ENCODE results near the gene ICA1. TPM values are rescaled to one million over a fixed set of nuclear protein-coding genes. Genes with fewer than 3 reads are reported as not detected.

Gene ICA1
- total and polyA plus RNA-seq, 2 donors (not counting 3 experiments of a cell fraction or from before 2014, with no cell fraction given), result 19.0 to 47.1 TPM

DNA sequence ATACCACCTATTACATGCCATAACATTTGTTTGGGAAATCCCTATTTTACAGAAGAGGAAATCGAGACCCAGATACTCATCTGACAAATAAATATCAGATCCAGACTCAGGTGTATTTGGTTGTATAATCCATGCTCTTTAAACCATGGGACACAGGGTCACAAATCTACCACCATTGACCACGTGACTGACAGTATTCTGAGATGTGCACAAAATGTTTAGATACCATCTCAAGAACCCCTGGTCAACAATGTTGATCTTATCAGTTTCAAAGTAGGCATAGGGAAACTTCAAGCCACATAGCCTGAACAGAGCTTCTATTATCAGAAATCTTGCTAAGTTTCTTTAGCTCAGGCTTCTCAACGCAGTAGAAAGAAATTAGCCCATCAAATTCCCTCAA is 93.6 kb downstream of the ICA1 start:
- intact Hi-C loops (cut with micrococcal nuclease), result no loop called here
- TF ChIP-seq, protein P1, sequence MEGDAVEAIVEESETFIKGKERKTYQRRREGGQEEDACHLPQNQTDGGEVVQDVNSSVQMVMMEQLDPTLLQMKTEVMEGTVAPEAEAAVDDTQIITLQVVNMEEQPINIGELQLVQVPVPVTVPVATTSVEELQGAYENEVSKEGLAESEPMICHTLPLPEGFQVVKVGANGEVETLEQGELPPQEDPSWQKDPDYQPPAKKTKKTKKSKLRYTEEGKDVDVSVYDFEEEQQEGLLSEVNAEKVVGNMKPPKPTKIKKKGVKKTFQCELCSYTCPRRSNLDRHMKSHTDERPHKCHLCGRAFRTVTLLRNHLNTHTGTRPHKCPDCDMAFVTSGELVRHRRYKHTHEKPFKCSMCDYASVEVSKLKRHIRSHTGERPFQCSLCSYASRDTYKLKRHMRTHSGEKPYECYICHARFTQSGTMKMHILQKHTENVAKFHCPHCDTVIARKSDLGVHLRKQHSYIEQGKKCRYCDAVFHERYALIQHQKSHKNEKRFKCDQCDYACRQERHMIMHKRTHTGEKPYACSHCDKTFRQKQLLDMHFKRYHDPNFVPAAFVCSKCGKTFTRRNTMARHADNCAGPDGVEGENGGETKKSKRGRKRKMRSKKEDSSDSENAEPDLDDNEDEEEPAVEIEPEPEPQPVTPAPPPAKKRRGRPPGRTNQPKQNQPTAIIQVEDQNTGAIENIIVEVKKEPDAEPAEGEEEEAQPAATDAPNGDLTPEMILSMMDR (IDR thresholded peaks at IDR 0.05; ENCODE audit: extremely low read depth in 1 of 2, insufficient read depth in 1 of 2, low read depth in 1 of 2, low read length in 2 of 2), result no peak
- TF ChIP-seq EZH2 (IDR thresholded peaks at IDR 0.05; ENCODE audit: borderline replicate concordance, low read depth, low read length, severe bottlenecking) (no peak), MAX (IDR thresholded peaks at IDR 0.05; ENCODE audit: insufficient read depth, insufficient read length) (no peak), POLR2A (IDR thresholded peaks at IDR 0.05; ENCODE audit: low read depth, low read length) (no peak), JUN (IDR thresholded peaks at IDR 0.05; ENCODE audit: borderline replicate concordance, insufficient read depth, insufficient read length, low read depth) (no peak), FOS (IDR thresholded peaks at IDR 0.05; ENCODE audit: borderline replicate concordance, insufficient read depth, low read length) (no peak), GATA2 (IDR thresholded peaks at IDR 0.05; ENCODE audit: insufficient read depth, insufficient read length, low read depth, low read length) (no peak), MYC (IDR thresholded peaks at IDR 0.05; ENCODE audit: low read depth, low read length) (no peak), POLR2AphosphoS5 (IDR thresholded peaks at IDR 0.05; ENCODE audit: insufficient read depth, low read depth, low read length) (no peak)
- Histone ChIP-seq H3K9ac (replicated peaks; ENCODE audit: extremely low read depth, insufficient read depth, low read length) (no peak overlapping the region), H3K4me1 (ENCODE audit: control insufficient read depth, extremely low read depth, insufficient read depth, low read length) (no peaks in the 10 kb centered on the region), H3K27ac (ENCODE audit: insufficient read depth, low read depth, low read length) (no peak overlapping the region), H3K9me1 (replicated peaks; ENCODE audit: control insufficient read depth, extremely low read depth, insufficient read depth, low read length) (no peaks in the 10 kb centered on the region), H3K4me2 (ENCODE audit: insufficient read depth, low read length) (no peak overlapping the region), H2AFZ (ENCODE audit: low read depth, low read length) (no peak overlapping the region), H4K20me1 (replicated peaks; ENCODE audit: control insufficient read depth, extremely low read depth, insufficient read depth, low read length) (no peaks in the 10 kb centered on the region), H3K79me2 (ENCODE audit: control insufficient read depth, insufficient read depth, low read length) (no peaks in the 10 kb centered on the region), H3K4me3 (replicated peaks in 1 of 3; ENCODE audit: insufficient read depth in 1 of 3, low read depth in 1 of 3, low read length in 3 of 3) (no peak overlapping the region), H3K27me3 (ENCODE audit: control insufficient read depth in 2 of 2, insufficient read depth in 2 of 2, low read length in 2 of 2) (no peaks in the 10 kb centered on the region), H3K36me3 (ENCODE audit: control insufficient read depth in 2 of 2, extremely low read depth in 1 of 2, insufficient read depth in 2 of 2, low read length in 2 of 2) (no peaks in the 10 kb centered on the region), H3K9me3 (replicated peaks; ENCODE audit: control insufficient read depth, insufficient read depth, low read length) (no peaks in the 10 kb centered on the region)
- dilution Hi-C loops (cut with MboI; ENCODE audit: extremely low pct_ligation_motif_present, low sequenced_read_pairs), result no loop called here
- DNase-seq (ENCODE audit: low read depth, low spot score), result no peak
- FAIRE-seq, result no peak
- no TSS peak for BruUV-seq (replicated peaks)
- ChIA-PET POLR2A (no interaction called here), CTCF (no interaction called here)

All from endothelial cell of umbilical vein (primary cell).